Gastroesophageal sphincter (tissue), 3 donors: ENCODE data around the gene COL18A1.

Source experiments
- CTCF ChIP-seq, 4 experiments: fragments of 200-600 bp in 2 of 4; fragments of 450-650 bp in 2 of 4; sonication (generic) in 1 of 4; IDR thresholded peaks; one replicate each; pipeline ENCODE4 v1.5.1; 2017 to 2019; ENCODE audit warnings: antibody characterized with exemption in 4 of 4, mild to moderate bottlenecking in 2 of 4, moderate library complexity in 2 of 4
- EP300 ChIP-seq: sonication (generic); formaldehyde crosslinking; IDR thresholded peaks from one replicate; pipeline ENCODE4 v1.6.1; 2017; ENCODE audit warnings: antibody characterized with exemption, mild to moderate bottlenecking
- POLR2AphosphoS5 ChIP-seq: sonication (generic); formaldehyde crosslinking; IDR thresholded peaks from one replicate; pipeline ENCODE4 v1.6.1; 2017; ENCODE audit warnings: antibody characterized with exemption

GRCh38 chr21:45388611-45389296 is 16.2 kb upstream of the COL18A1 start:
- TF ChIP-seq CTCF (IDR thresholded peaks at IDR 0.05) (no peak), EP300 (no peak), POLR2AphosphoS5 (no peak)
